ENCODE measurements around the gene USP35.
A peak's percentile ranks its signal among the peaks of the same experiment; 100 is the strongest.

The USP35 gene

GRCh38 chr11:78226684-78227680 is 38.3 kb downstream of the USP35 start:
- no peak overlapping the region for H3K9ac ChIP-seq
- H3K36me3 ChIP-seq (ENCODE audit: control insufficient read depth, insufficient read depth, low read length) = no peaks in the 10 kb centered on the region
- no peaks in the 10 kb centered on the region for H3K79me2 ChIP-seq
- H2AFZ ChIP-seq = no peak overlapping the region
- H3K4me1 ChIP-seq = no peaks in the 10 kb centered on the region
- H3K9me3 ChIP-seq (ENCODE audit: control insufficient read depth, low read length) = no peaks in the 10 kb centered on the region
- no peak overlapping the region for H3K4me2 ChIP-seq (ENCODE audit: low read length)
- no peak for TF ChIP-seq CTCF (IDR thresholded peaks at IDR 0.05)
- H3K4me3 ChIP-seq (ENCODE audit: low read depth, low read length) = no peak overlapping the region
- H3K27me3 ChIP-seq (ENCODE audit: control insufficient read depth, insufficient read depth, low read length) = no peaks in the 10 kb centered on the region
- H3K27ac ChIP-seq = no peak overlapping the region

GRCh38 chr11:78227921-78228320 is 39.2 kb downstream of the USP35 start:
- Histone ChIP-seq H3K36me3 (ENCODE audit: control insufficient read depth, insufficient read depth, low read length) (no peaks in the 10 kb centered on the region), H3K27me3 (ENCODE audit: control insufficient read depth, insufficient read depth, low read length) (no peaks in the 10 kb centered on the region), H3K4me3 (ENCODE audit: low read depth, low read length) (no peak overlapping the region), H3K27ac (no peak overlapping the region), H3K4me1 (no peaks in the 10 kb centered on the region), H2AFZ (no peak overlapping the region), H3K4me2 (ENCODE audit: low read length) (no peak overlapping the region), H3K79me2 (no peaks in the 10 kb centered on the region), H3K9me3 (ENCODE audit: control insufficient read depth, low read length) (no peaks in the 10 kb centered on the region), H3K9ac (no peak overlapping the region)
- no peak for TF ChIP-seq CTCF (IDR thresholded peaks at IDR 0.05)

GRCh38 chr11:78228467-78228866 is 39.7 kb downstream of the USP35 start:
- TF ChIP-seq CTCF (IDR thresholded peaks at IDR 0.05) = peak; percentile 62
- H3K9ac ChIP-seq = no peak overlapping the region
- no peak overlapping the region for H2AFZ ChIP-seq
- no peaks in the 10 kb centered on the region for H3K27me3 ChIP-seq (ENCODE audit: control insufficient read depth, insufficient read depth, low read length)
- no peak overlapping the region for H3K4me2 ChIP-seq (ENCODE audit: low read length)
- H3K36me3 ChIP-seq (ENCODE audit: control insufficient read depth, insufficient read depth, low read length) = no peaks in the 10 kb centered on the region
- no peaks in the 10 kb centered on the region for H3K79me2 ChIP-seq
- H3K27ac ChIP-seq = no peak overlapping the region
- H3K4me3 ChIP-seq (ENCODE audit: low read depth, low read length) = no peak overlapping the region
- no peaks in the 10 kb centered on the region for H3K4me1 ChIP-seq
- no peaks in the 10 kb centered on the region for H3K9me3 ChIP-seq (ENCODE audit: control insufficient read depth, low read length)

GRCh38 chr11:78229106-78229505 is 40.4 kb downstream of the USP35 start:
- no peak for TF ChIP-seq CTCF (IDR thresholded peaks at IDR 0.05)
- H3K9ac ChIP-seq = no peak overlapping the region
- no peak overlapping the region for H2AFZ ChIP-seq
- H3K4me2 ChIP-seq (ENCODE audit: low read length) = no peak overlapping the region
- H3K27ac ChIP-seq = no peak overlapping the region
- no peaks in the 10 kb centered on the region for H3K9me3 ChIP-seq (ENCODE audit: control insufficient read depth, low read length)
- H3K27me3 ChIP-seq (ENCODE audit: control insufficient read depth, insufficient read depth, low read length) = no peaks in the 10 kb centered on the region
- H3K4me1 ChIP-seq = no peaks in the 10 kb centered on the region
- no peaks in the 10 kb centered on the region for H3K36me3 ChIP-seq (ENCODE audit: control insufficient read depth, insufficient read depth, low read length)
- no peak overlapping the region for H3K4me3 ChIP-seq (ENCODE audit: low read depth, low read length)
- H3K79me2 ChIP-seq = no peaks in the 10 kb centered on the region

Measured in parathyroid adenoma (tissue), 2 donors.